Neutrophil (primary cell): Measurements from ENCODE around the gene PTK6.

ENCODE experiments used
- H3K27ac ChIP-seq: fragments of 200-600 bp; sonication (generic); 2 replicates; pipeline ENCODE4 v1.5.1; 2016; ENCODE audit warnings: mild to moderate bottlenecking, moderate library complexity
- H3K27me3 ChIP-seq: fragments of 200-600 bp; sonication (generic); 2 replicates; pipeline ENCODE4 v1.6.0; 2016; ENCODE audit warnings: mild to moderate bottlenecking
- H3K36me3 ChIP-seq: fragments of 200-600 bp; sonication (generic); 2 replicates; pipeline ENCODE4 v1.5.1; 2017
- H3K4me1 ChIP-seq, 2 experiments: fragments of 200-600 bp in 1 of 2; sonication (generic) in 1 of 2; 1 replicate in 1 of 2; 2 replicates in 1 of 2; pipeline versions ENCODE4 v1.5.1 to v1.6.1; 2013 to 2016; ENCODE audit warnings: low read depth in 1 of 2, low read length in 1 of 2, mild to moderate bottlenecking in 1 of 2, moderate library complexity in 1 of 2; ENCODE audit not compliant: control insufficient read depth in 1 of 2, insufficient read depth in 1 of 2
- H3K4me3 ChIP-seq, 2 experiments: fragments of 200-600 bp in 1 of 2; sonication (generic) in 1 of 2; 1 replicate in 1 of 2; 2 replicates in 1 of 2; pipeline ENCODE4 v1.5.1; 2013 to 2016; ENCODE audit warnings: low read depth in 1 of 2, low read length in 1 of 2, mild to moderate bottlenecking in 1 of 2, moderate library complexity in 1 of 2
- H3K9me3 ChIP-seq: fragments of 200-600 bp; sonication (generic); 2 replicates; pipeline ENCODE4 v1.5.1; 2016
- CTCF ChIP-seq: fragments of 200-600 bp; sonication (generic); IDR thresholded peaks from 2 replicates; pipeline ENCODE4 v1.5.1; 2016; ENCODE audit warnings: antibody characterized with exemption

PTK6 gene

DNA sequence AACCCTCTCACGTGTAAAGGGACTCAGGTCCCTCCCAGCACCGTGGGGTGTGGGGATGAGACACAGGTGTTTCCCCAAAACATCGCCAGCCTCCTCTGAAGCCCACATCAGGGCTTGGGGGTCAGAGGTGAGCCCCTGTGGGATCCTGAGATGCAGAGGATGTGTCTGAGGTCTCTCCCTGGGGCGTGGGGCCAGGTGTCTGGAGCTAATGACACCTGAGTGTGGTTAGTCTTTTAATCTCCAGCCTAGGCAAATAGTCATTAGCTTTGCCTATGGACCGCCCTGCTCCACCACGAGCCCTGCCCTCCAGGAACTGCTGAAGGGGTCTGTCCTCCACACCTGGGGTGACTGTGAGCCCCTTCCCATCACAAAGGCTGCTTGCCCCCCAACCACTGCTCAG is 8.6 kb upstream of the PTK6 start:
- H3K9me3 ChIP-seq = no peaks in the 10 kb centered on the region
- H3K4me3 ChIP-seq = no peak overlapping the region
- H3K27ac ChIP-seq = no peak overlapping the region
- H3K27me3 ChIP-seq = peaks cover 79% of the 10 kb centered on the region
- no peak for TF ChIP-seq CTCF
- H3K4me1 ChIP-seq = no peaks in the 10 kb centered on the region
- H3K36me3 ChIP-seq = no peaks in the 10 kb centered on the region

- H3K4me1 ChIP-seq = no peaks in the 10 kb centered on the region
- no peaks in the 10 kb centered on the region for H3K36me3 ChIP-seq
- no peaks in the 10 kb centered on the region for H3K9me3 ChIP-seq
- TF ChIP-seq CTCF = no peak
- no peak overlapping the region for H3K27ac ChIP-seq
- H3K4me3 ChIP-seq = no peak overlapping the region
- peaks cover 78% of the 10 kb centered on the region for H3K27me3 ChIP-seq
Measured at GRCh38 chr20:63544958-63545516, 7.9 kb upstream of the PTK6 start.

DNA sequence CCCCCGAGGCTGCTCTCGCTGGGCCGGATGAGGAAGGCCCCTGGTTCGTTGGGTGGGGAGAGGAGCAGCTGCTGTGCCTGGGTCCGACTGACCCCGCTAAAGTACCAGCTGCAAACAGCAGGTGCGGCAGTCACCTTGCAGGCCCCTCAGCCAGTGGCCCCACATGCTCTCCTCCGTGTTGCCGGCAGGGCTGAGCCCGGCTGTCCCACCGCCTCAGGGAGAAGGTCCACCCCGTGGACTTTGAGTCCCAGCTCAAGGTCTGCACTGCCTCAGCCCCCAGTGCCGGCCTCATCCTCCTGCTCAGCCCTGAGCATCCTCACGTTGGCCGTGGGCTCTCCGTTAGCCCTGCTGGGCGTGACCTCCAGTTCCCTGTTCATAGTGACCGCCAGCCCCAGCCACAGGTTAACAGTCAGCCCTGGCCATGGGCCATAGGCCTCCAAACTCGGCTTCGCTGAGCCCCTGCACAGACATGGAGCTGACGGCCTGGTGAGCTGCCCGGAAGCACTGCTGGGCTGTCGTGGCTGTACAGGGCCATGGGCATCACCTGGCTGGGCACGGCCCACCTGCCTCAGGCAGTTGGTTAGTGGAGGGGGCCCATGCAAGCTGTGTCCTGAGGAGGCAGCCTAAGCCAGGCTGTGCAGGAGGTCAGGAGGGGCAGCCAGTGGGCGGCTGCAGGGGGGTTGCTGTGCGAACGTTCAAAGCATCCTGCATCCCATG is 7.2 kb upstream of the PTK6 start:
- Histone ChIP-seq H3K4me3 (no peak overlapping the region), H3K27ac (no peak overlapping the region)

GRCh38 chr20:63543733-63544132 is 6.6 kb upstream of the PTK6 start:
- H3K27ac ChIP-seq = no peak overlapping the region
- no peak overlapping the region for H3K4me3 ChIP-seq
- H3K27me3 ChIP-seq = peaks cover 78% of the 10 kb centered on the region
- no peak for TF ChIP-seq CTCF
- H3K4me1 ChIP-seq = peaks cover 0 to under 1% of the 10 kb centered on the region in 2 experiments
- H3K9me3 ChIP-seq = no peaks in the 10 kb centered on the region
- no peaks in the 10 kb centered on the region for H3K36me3 ChIP-seq

More for the DNA sequence above, 7.2 kb upstream of the PTK6 start:
- Histone ChIP-seq H3K4me1 (no peaks in the 10 kb centered on the region), H3K9me3 (no peaks in the 10 kb centered on the region), H3K27me3 (peaks cover 78% of the 10 kb centered on the region), H3K36me3 (no peaks in the 10 kb centered on the region)
- no peak for TF ChIP-seq CTCF

DNA sequence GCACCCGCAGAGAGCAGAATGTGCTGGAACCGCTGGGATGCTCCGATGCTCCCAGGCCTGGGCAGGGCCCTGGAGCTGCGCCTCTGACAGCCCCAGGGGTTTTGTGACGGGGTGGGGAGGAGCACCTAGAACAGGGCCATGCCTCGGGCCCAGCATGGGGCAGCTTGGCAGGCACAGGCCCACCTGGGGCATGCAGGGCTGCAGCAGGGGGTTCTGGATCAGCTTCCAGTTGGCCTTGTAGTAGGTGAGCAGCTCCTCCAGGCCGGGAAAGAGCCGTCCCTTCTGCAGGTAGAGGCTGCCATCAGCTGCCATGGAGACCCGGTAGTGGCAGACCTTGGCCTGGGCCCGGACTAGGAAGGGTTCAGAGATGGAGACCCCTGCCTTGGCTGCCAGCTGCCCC is 6.0 kb upstream of the PTK6 start:
- H3K27me3 ChIP-seq = peaks cover 75% of the 10 kb centered on the region
- peaks cover 3 to 7% of the 10 kb centered on the region in 2 experiments for H3K4me1 ChIP-seq

More for the DNA sequence above, 6.0 kb upstream of the PTK6 start:
- no peak overlapping the region for H3K4me3 ChIP-seq
- no peak overlapping the region for H3K27ac ChIP-seq
- H3K36me3 ChIP-seq = no peaks in the 10 kb centered on the region
- no peak for TF ChIP-seq CTCF
- no peaks in the 10 kb centered on the region for H3K9me3 ChIP-seq
